ENCODE measurements around the gene OSBPL8. TPM values are rescaled to one million over a fixed set of nuclear protein-coding genes. Genes with fewer than 3 reads are reported as not detected.

The OSBPL8 gene
- total RNA-seq, 2 experiments from 2014 or later = 25.0 to 61.3 TPM

DNA sequence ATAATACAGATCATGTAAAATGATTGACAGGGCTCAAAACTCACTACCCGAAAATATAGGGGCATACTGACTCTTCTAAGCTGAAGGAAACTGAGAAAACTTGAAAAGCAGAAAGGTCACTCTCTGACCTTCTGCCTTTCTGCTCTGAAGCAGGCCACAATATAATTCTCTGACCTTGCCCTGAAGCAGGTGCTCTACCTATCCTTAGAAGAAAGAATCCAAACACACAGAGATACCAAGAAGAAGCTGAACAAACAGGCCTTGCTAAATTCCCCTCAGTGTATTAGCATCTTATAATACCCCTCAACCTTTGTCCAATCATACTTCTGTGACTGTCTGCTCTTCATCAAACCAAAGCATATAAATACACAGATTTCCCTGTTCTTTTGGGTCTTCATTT lies 150.5 kb downstream of the OSBPL8 start:
- Histone ChIP-seq H3K9me3 (ENCODE audit: low read length) (no peaks in the 10 kb centered on the region), H3K79me2 (ENCODE audit: insufficient read depth, low read depth, low read length) (no peaks in the 10 kb centered on the region), H4K20me1 (ENCODE audit: insufficient read depth, low read length) (no peaks in the 10 kb centered on the region; the same call in 1 of the 2 replicates), H2AFZ (ENCODE audit: low read length) (no peak overlapping the region), H3K4me1 (ENCODE audit: insufficient read depth, low read length, poor library complexity, severe bottlenecking) (no peaks in the 10 kb centered on the region), H3K36me3 (ENCODE audit: insufficient read depth, low read length) (0 out of 2 replicates have a peak, but pooled peaks cover 4% of the 10 kb centered on the region), H3K27ac (ENCODE audit: low read depth, low read length, poor library complexity, severe bottlenecking) (no peak overlapping the region), H3K9me2 (ENCODE audit: insufficient read depth, low read length) (no peaks in the 10 kb centered on the region), H3K4me2 (ENCODE audit: low read length) (no peak overlapping the region), H3K4me3 (ENCODE audit: low read depth, low read length, poor library complexity, severe bottlenecking) (no peak overlapping the region)
- intact Hi-C loops (cut with micrococcal nuclease; ENCODE audit: unreplicated experiment) = no loop called here
- TF ChIP-seq, protein P1, sequence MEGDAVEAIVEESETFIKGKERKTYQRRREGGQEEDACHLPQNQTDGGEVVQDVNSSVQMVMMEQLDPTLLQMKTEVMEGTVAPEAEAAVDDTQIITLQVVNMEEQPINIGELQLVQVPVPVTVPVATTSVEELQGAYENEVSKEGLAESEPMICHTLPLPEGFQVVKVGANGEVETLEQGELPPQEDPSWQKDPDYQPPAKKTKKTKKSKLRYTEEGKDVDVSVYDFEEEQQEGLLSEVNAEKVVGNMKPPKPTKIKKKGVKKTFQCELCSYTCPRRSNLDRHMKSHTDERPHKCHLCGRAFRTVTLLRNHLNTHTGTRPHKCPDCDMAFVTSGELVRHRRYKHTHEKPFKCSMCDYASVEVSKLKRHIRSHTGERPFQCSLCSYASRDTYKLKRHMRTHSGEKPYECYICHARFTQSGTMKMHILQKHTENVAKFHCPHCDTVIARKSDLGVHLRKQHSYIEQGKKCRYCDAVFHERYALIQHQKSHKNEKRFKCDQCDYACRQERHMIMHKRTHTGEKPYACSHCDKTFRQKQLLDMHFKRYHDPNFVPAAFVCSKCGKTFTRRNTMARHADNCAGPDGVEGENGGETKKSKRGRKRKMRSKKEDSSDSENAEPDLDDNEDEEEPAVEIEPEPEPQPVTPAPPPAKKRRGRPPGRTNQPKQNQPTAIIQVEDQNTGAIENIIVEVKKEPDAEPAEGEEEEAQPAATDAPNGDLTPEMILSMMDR (conservative IDR thresholded peaks at IDR 0.05; ENCODE audit: low read length) = no peak
- no peak for TF ChIP-seq EZH2phosphoT487 (IDR thresholded peaks at IDR 0.05; ENCODE audit: borderline replicate concordance, low read depth, low read length)
- no peak for DNase-seq (ENCODE audit: low spot score)
- BruUV-seq (replicated peaks) = no TSS peak
- CTCF ChIA-PET (ENCODE audit: unreplicated experiment) = no interaction called here
- POLR2A ChIA-PET = interaction anchor here (1.0 to 1.1 kb wide), 3 partner anchors 14 to 64 kb away, joined by 3 to 6 read pairs (median 3); no protein-coding TSS in a partner anchor

DNA sequence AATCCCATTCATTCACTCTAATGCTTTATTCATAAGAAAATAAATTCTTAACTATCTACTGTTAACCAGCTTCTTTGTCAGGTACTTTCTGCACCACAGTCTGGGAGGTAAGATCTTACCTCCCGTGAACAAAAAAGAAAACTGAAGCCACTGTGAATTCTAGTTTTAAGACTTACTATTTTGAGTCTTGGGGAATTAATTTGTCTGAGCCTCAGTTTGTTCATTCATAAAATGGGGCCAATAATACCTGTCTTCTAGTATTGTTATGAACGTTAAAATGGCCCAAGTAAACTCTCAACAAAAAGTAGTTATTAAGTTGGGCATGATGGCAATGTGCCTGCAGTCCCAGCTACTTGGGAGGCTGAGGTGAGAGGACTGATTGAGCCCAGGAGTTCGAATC lies 151.9 kb downstream of the OSBPL8 start:
- Histone ChIP-seq H3K4me2 (ENCODE audit: low read length) (no peak overlapping the region), H3K9me3 (ENCODE audit: low read length) (no peaks in the 10 kb centered on the region), H3K4me1 (ENCODE audit: insufficient read depth, low read length, poor library complexity, severe bottlenecking) (no peaks in the 10 kb centered on the region), H3K27ac (ENCODE audit: low read depth, low read length, poor library complexity, severe bottlenecking) (no peak overlapping the region), H3K79me2 (ENCODE audit: insufficient read depth, low read depth, low read length) (no peaks in the 10 kb centered on the region), H4K20me1 (ENCODE audit: insufficient read depth, low read length) (no peaks in the 10 kb centered on the region; the same call in 1 of the 2 replicates), H3K36me3 (ENCODE audit: insufficient read depth, low read length) (0 out of 2 replicates have a peak, but pooled peaks cover 4% of the 10 kb centered on the region), H3K4me3 (ENCODE audit: low read depth, low read length, poor library complexity, severe bottlenecking) (no peak overlapping the region), H2AFZ (ENCODE audit: low read length) (no peak overlapping the region), H3K9me2 (ENCODE audit: insufficient read depth, low read length) (no peaks in the 10 kb centered on the region)
- CTCF ChIA-PET (ENCODE audit: unreplicated experiment) = no interaction called here
- intact Hi-C loops (cut with micrococcal nuclease; ENCODE audit: unreplicated experiment) = no loop called here
- no peak for DNase-seq (ENCODE audit: low spot score)
- no peak for TF ChIP-seq EZH2phosphoT487 (IDR thresholded peaks at IDR 0.05; ENCODE audit: borderline replicate concordance, low read depth, low read length)
- TF ChIP-seq, protein P1 (conservative IDR thresholded peaks at IDR 0.05; ENCODE audit: low read length) = no peak
- BruUV-seq (replicated peaks) = no TSS peak
- POLR2A ChIA-PET = interaction anchor here (0.7 to 1.1 kb wide), 4 partner anchors 16 to 1712 kb away, joined by 3 to 6 read pairs (median 4); no protein-coding TSS in a partner anchor

DNA sequence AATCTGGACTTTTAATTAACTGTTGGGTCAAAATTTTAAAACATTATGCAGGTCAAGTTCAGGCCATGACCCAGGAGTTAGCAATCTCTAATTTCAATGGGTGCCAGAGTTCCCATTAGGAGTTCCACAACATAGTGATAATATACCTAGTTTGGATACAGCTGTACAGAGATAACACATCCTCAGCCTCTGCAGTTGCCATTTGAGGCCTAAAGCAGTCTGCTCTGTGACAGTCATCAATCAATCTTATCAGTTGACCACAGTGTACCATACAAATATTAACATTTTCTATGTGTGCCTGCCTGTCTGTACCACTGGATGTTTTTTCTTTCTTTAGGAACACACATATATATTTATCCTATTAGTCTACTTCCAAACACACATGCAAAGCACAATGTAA lies 157.3 kb downstream of the OSBPL8 start:
- Histone ChIP-seq H3K27ac (ENCODE audit: low read depth, low read length, poor library complexity, severe bottlenecking) (no peak overlapping the region), H3K79me2 (ENCODE audit: insufficient read depth, low read depth, low read length) (no peaks in the 10 kb centered on the region), H3K4me2 (ENCODE audit: low read length) (no peak overlapping the region), H3K4me3 (ENCODE audit: low read depth, low read length, poor library complexity, severe bottlenecking) (no peak overlapping the region), H4K20me1 (ENCODE audit: insufficient read depth, low read length) (no peaks in the 10 kb centered on the region), H2AFZ (ENCODE audit: low read length) (no peak overlapping the region), H3K36me3 (ENCODE audit: insufficient read depth, low read length) (peaks cover 14% of the 10 kb centered on the region; the same call in 1 of the 2 replicates), H3K9me3 (ENCODE audit: low read length) (no peaks in the 10 kb centered on the region), H3K9me2 (ENCODE audit: insufficient read depth, low read length) (no peaks in the 10 kb centered on the region), H3K4me1 (ENCODE audit: insufficient read depth, low read length, poor library complexity, severe bottlenecking) (no peaks in the 10 kb centered on the region)
- BruUV-seq (replicated peaks) = no TSS peak
- intact Hi-C loops (cut with micrococcal nuclease; ENCODE audit: unreplicated experiment) = no loop called here
- POLR2A ChIA-PET = no interaction called here
- no peak for TF ChIP-seq EZH2phosphoT487 (IDR thresholded peaks at IDR 0.05; ENCODE audit: borderline replicate concordance, low read depth, low read length)
- TF ChIP-seq, protein P1 (conservative IDR thresholded peaks at IDR 0.05; ENCODE audit: low read length) = no peak
- CTCF ChIA-PET (ENCODE audit: unreplicated experiment) = no interaction called here
- DNase-seq (ENCODE audit: low spot score) = no peak
